CD4-positive, alpha-beta T cell (primary cell): Measurements from ENCODE around the gene CPSF4L. TPM values are rescaled to one million over a fixed set of nuclear protein-coding genes. Genes with fewer than 3 reads are reported as not detected.

Source experiments
- ATAC-seq: fragments of 200-7000 bp; cut with Tn5 transposase; one replicate; pipeline ENCODE4 v1.10.0; 2022; ENCODE audit warnings: mild to moderate bottlenecking; ENCODE audit not compliant: poor library complexity
- CTCF ChIA-PET: fragments of 350-600 bp; sonication (Branson Sonifier 250); formaldehyde crosslinking; loops from one replicate; lab custom pipeline; 2021; ENCODE audit warnings: antibody characterized with exemption, inconsistent platforms; lab: Charles Lee
- POLR2A ChIA-PET: fragments of 350-600 bp; sonication (Branson Sonifier 250); formaldehyde crosslinking; loops from one replicate; lab custom pipeline; 2021; ENCODE audit warnings: antibody characterized with exemption, inconsistent platforms; lab: Charles Lee
- DNase-seq, 14 experiments: peaks; one replicate each; pipeline ENCODE4 v3.0.0-alpha.2; 2013 to 2020; ENCODE audit warnings: mixed read lengths in 2 of 14
- H3K27ac ChIP-seq, 2 donors: one replicate each; pipeline versions ENCODE4 v1.5.1 to v1.7.0; 2013; ENCODE audit warnings: low read length in 2 of 2, low read depth in 1 of 2, mild to moderate bottlenecking in 1 of 2
- H3K27me3 ChIP-seq, 2 experiments: 1 replicate in 1 of 2; 2 replicates in 1 of 2; pipeline versions ENCODE4 v1.6.1 to v1.7.0; 2013; ENCODE audit warnings: low read length in 2 of 2, control low read depth in 1 of 2, mild to moderate bottlenecking in 1 of 2, moderate library complexity in 1 of 2; ENCODE audit not compliant: insufficient read depth in 2 of 2, control insufficient read depth in 1 of 2
- H3K36me3 ChIP-seq: one replicate; pipeline ENCODE4 v1.6.1; 2013; ENCODE audit warnings: low read length, control low read depth; ENCODE audit not compliant: insufficient read depth
- H3K4me1 ChIP-seq: one replicate; pipeline ENCODE4 v1.6.1; 2013; ENCODE audit warnings: low read length, control low read depth; ENCODE audit not compliant: insufficient read depth
- H3K4me3 ChIP-seq: one replicate; pipeline ENCODE4 v1.5.1; 2013; ENCODE audit warnings: mild to moderate bottlenecking, low read length, moderate library complexity
- H3K9me3 ChIP-seq, 2 experiments: 1 replicate in 1 of 2; 2 replicates in 1 of 2; pipeline versions ENCODE4 v1.6.1 to v1.7.0; 2013; ENCODE audit warnings: low read length in 2 of 2, mild to moderate bottlenecking in 2 of 2, control low read depth in 1 of 2, moderate library complexity in 1 of 2; ENCODE audit not compliant: control insufficient read depth in 1 of 2, insufficient read depth in 1 of 2
- H3K27ac Mint-ChIP-seq: one replicate; pipeline ENCODE4 v1.8.0; 2020; ENCODE audit warnings: mixed read lengths
- H3K27me3 Mint-ChIP-seq: one replicate; pipeline ENCODE4 v1.8.0; 2021; ENCODE audit warnings: mixed read lengths
- H3K36me3 Mint-ChIP-seq: one replicate; pipeline ENCODE4 v1.8.0; 2021; ENCODE audit warnings: low read depth, mixed read lengths
- H3K4me1 Mint-ChIP-seq: one replicate; pipeline ENCODE4 v1.8.0; 2021; ENCODE audit warnings: low read depth, mixed read lengths
- H3K4me3 Mint-ChIP-seq: one replicate; pipeline ENCODE4 v1.8.0; 2020; ENCODE audit warnings: mild to moderate bottlenecking, mixed read lengths
- H3K9me3 Mint-ChIP-seq: one replicate; pipeline ENCODE4 v1.8.0; 2020; ENCODE audit warnings: mixed read lengths
- CTCF ChIP-seq: fragments of 200-600 bp; IDR thresholded peaks from one replicate; pipeline ENCODE4 v1.8.0; 2022; ENCODE audit warnings: antibody characterized with exemption, mild to moderate bottlenecking
- intact Hi-C, 2 experiments: fragments of 100-400 bp; cut with DNase I in 1 of 2; cut with micrococcal nuclease in 1 of 2; formaldehyde crosslinking; loops; one replicate each; pipeline versions ENCODE4 v1.15.1 to v1.9.0; 2023 to 2025; cut with DNase I, micrococcal nuclease
- total RNA-seq, 174 experiments: library from RNA in 2 of 174; stranded (reverse) in 2 of 174; gene quantifications; one replicate each; pipeline ENCODE4 v1.2.3 and lab custom pipeline; 2021 to 2026

Gene CPSF4L
- total RNA-seq, 2 experiments from 2014 or later, result not detected

- POLR2A ChIA-PET, result no interaction called here
- H3K9me3 Mint-ChIP-seq, result no peaks in the 10 kb centered on the region
- no peak for TF ChIP-seq CTCF
These were observed 5.5 kb downstream of the CPSF4L start for GRCh38 chr17:73256220-73256619.

GRCh38 chr17:73255671-73256181 lies 6.0 kb downstream of the CPSF4L start:
- DNase-seq (peak; percentile 18 to 76 (median 46)), ATAC-seq (peak; percentile 73)
- CTCF ChIA-PET, result interaction anchor here (0.5 to 2.2 kb wide), 3 partner anchors 24 to 1399 kb away, joined by 3 to 13 read pairs (median 6); a partner anchor contains a TSS
- POLR2A ChIA-PET, result no interaction called here
- no peaks in the 10 kb centered on the region for H3K36me3 ChIP-seq
- Mint-ChIP-seq H3K4me3 (no peak overlapping the region), H3K27me3 (no peaks in the 10 kb centered on the region), H3K4me1 (no peaks in the 10 kb centered on the region), H3K36me3 (no peaks in the 10 kb centered on the region), H3K27ac (no peak overlapping the region), H3K9me3 (no peaks in the 10 kb centered on the region)
- TF ChIP-seq CTCF, result peak; percentile 100
- intact Hi-C loops, result loop anchor here (1.0 to 10.0 kb wide), 6 partner anchors 115 to 922 kb away; no protein-coding TSS in a partner anchor
- no peaks in the 10 kb centered on the region for H3K9me3 ChIP-seq
- no peaks in the 10 kb centered on the region for H3K27me3 ChIP-seq
- H3K4me3 ChIP-seq, result no peak overlapping the region
- H3K4me1 ChIP-seq, result peaks cover 6% of the 10 kb centered on the region
- no peak overlapping the region for H3K27ac ChIP-seq

More at GRCh38 chr17:73256220-73256619, 5.5 kb downstream of the CPSF4L start:
- Mint-ChIP-seq H3K27me3 (no peaks in the 10 kb centered on the region), H3K4me3 (no peak overlapping the region), H3K36me3 (no peaks in the 10 kb centered on the region), H3K27ac (no peak overlapping the region), H3K4me1 (no peaks in the 10 kb centered on the region)
- no peak for DNase-seq
- no peaks in the 10 kb centered on the region for H3K27me3 ChIP-seq
- peaks cover 6% of the 10 kb centered on the region for H3K4me1 ChIP-seq
- CTCF ChIA-PET, result interaction anchor here (0.7 to 2.2 kb wide), 3 partner anchors 24 to 116 kb away, joined by 3 to 13 read pairs (median 6); a partner anchor contains a TSS
- no peak for ATAC-seq
- H3K27ac ChIP-seq, result no peak overlapping the region
- no peaks in the 10 kb centered on the region for H3K9me3 ChIP-seq
- intact Hi-C loops, result loop anchor here in 1 of 2 experiments (1.0 to 10.0 kb wide), 5 partner anchors 114 to 921 kb away; no protein-coding TSS in a partner anchor
- H3K36me3 ChIP-seq, result no peaks in the 10 kb centered on the region
- H3K4me3 ChIP-seq, result no peak overlapping the region

GRCh38 chr17:73251871-73252270 lies 9.8 kb downstream of the CPSF4L start:
- no peaks in the 10 kb centered on the region for H3K27me3 Mint-ChIP-seq
- POLR2A ChIA-PET, result no interaction called here
- Histone ChIP-seq H3K9me3 (no peaks in the 10 kb centered on the region), H3K36me3 (peaks cover 16% of the 10 kb centered on the region), H3K27me3 (no peaks in the 10 kb centered on the region), H3K27ac (no peak overlapping the region), H3K4me3 (no peak overlapping the region), H3K4me1 (peaks cover 6% of the 10 kb centered on the region)
- no peak overlapping the region for H3K27ac Mint-ChIP-seq
- no peak for ATAC-seq
- no peaks in the 10 kb centered on the region for H3K9me3 Mint-ChIP-seq
- peaks cover 9% of the 10 kb centered on the region for H3K36me3 Mint-ChIP-seq
- no peak overlapping the region for H3K4me3 Mint-ChIP-seq
- CTCF ChIA-PET, result no interaction called here
- TF ChIP-seq CTCF, result no peak
- intact Hi-C loops, result loop anchor here in 1 of 2 experiments (10.0 kb wide), 1 partner anchor 463 kb away; no protein-coding TSS in a partner anchor
- DNase-seq, result no peak
- no peaks in the 10 kb centered on the region for H3K4me1 Mint-ChIP-seq
